Activated T-cell treated with anti-CD3 and anti-CD28 coated beads for 48 hours (primary cell): Measurements from ENCODE around the gene RNF103.

Experiments used
- DNase-seq: peaks from one replicate; pipeline ENCODE4 v3.0.0-alpha.2; 2020; ENCODE audit warnings: low read depth

The RNF103 gene

DNA sequence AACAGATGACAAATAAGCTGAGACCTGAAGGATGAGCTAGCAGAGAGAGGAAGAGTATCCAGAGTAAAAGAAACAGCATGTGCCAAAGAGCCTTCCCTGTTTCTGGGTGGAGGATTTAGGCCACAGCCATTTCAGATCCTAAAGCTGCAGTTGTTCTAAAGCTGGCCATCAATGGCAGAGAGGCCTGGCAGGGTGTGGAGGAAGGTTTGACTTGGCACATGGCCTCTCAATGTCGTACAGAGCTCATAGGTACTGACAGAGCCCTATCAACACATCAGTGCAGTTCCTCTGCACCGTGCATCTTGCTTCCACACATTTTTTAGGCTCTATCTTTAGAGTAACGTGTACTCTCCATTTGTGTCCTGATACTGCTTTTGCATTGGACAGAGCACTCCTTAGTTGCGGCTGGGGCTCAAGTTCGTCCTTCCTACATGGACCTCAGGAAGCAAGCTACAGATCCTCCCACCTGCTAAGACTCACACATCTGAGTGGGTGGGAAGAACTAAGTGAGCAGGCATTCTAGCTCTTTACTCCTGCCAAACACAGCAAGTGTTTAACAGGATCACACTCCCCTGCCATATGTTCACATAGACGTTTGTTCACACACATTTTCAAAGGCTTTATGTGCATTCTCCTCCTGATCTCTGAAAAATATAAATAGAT lies 57.4 kb downstream of the RNF103 start:
- no peak for DNase-seq

DNA sequence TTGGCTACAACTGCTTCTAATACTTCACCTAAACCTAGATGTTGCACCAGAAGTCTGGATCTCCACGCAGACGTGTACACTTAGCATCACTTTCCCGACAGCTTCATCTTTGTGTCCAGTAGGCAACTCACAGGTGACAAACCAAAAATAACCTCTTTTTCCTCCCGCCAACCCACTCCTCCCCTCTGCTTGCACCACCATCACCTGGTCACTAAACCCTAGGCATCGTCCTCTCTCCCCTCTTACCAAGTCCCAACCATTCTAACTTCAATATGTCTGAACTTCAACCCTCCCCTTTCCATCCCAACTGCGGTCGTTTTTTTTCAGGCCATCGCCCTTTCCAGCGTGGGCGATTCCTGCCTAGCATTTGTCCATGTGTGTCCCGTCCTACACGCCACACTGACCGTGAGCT lies 60.0 kb downstream of the RNF103 start:
- no peak for DNase-seq

DNA sequence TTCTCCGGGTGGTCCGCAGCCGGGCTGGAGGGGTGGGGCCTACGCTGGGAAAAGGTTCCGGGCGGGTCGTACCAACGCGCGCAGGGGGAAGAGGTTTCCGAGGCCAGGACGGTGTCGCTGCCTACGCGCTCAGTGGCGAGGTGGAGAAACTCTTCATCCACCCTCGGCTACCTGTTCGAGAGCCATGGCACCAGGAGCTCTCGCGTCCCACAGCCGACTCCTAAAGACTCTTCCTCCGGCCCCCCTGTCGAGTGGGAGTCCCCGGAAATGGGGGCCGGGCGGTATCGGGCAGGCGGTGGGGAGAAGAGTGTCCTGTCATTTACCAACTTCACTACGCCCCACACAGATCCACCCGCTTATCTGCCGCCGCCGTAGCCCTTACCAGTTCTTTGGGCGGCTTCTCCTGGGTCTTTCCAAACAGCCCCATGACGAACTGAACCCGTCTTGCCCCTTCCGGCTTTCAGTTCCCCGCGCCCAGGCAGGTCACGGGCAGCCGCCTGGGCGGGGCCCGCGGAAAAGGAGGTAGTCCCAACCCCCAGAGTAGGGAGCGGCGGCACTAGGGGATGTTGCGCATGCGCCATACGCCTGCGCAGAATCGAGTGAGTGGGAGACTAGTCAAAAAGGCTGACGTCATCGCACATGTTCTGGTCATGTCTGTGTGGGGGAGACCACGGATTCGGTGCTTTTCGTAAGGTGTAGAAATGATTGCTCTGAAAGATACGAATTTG lies 60.6 kb downstream of the RNF103 start, which contains the start of gene CHMP3:
TSS of gene CHMP3 (minus strand) at position 522 of the 728 bp plus-strand sequence. CDS start at position 427, 95 bp downstream.
- peak; percentile 95 for DNase-seq

DNA sequence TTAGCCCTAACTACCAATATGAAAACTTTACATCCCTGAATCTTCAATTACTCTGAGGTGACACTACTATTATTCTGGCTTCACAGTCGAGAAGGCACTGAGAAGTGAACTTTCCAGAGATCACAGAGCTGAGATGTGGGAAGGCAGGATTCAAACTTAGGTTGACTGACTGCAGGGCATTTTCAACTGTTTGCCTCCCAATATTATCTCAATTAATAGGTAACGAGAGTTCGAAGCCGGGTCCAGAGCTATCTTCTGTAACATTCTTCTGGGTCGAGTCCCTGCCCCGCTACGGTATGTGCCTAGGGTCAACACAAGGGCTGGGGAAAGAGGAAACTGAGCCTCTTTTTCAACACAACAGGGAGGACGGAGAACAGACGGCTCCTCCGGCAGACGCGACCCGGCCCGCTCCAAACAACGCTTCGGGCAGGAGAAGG lies 61.2 kb downstream of the RNF103 start:
- DNase-seq = no peak

DNA sequence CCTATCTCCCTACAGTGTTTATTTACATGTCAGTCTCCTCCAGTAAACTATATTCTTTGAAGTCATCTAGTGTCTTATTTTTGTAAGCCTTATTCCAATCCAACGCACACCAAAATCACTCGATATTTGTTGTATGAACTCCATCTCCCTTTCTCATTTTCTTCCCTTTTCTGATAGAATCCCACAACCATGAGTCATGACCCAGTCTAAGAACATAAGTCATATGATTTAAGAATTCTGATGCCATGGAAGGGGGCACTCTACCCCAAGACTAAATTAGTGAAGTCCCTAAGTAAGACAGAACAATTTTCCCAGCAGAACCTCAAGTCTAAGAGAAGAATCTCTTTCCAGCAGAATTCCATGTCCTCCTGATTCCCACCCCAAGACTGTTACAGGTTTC lies 65.8 kb downstream of the RNF103 start:
- DNase-seq = no peak

DNA sequence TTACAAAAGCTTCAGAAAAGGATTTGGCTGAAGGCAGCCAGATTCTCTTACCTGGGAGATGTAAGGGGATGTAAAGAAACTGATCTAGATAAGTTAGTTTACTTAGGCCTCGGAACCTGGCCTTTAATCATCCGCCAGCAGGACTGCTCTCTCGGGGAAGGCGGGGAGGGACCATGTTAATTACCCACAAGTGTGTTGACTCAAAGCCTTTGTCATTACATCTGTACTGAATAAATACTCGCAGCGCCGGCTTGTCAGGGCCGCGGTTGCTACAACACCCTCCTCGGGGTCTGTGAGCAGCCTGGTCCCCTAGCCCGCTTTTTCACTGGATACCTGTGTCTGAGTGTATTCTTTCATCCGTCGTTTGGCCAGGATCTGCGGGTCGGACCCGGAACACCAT lies 67.2 kb downstream of the RNF103 start:
- DNase-seq = no peak
